NCI-H1417 (cell line): ENCODE measurements around the gene C20orf96.
"Not testable (repeated sequence)": the region's sequence is repeated elsewhere in the genome, so short reads cannot be mapped to it uniquely, and the experiment has no call there.

Experiments
- DNase-seq, 3 experiments: peaks; one replicate each; lab custom pipeline; 2025; lab: John Stamatoyannopoulos, UW

C20orf96 gene

GRCh38 chr20:278607-279571, 11.7 kb downstream of the C20orf96 start:
- DNase-seq, result no peak

DNA sequence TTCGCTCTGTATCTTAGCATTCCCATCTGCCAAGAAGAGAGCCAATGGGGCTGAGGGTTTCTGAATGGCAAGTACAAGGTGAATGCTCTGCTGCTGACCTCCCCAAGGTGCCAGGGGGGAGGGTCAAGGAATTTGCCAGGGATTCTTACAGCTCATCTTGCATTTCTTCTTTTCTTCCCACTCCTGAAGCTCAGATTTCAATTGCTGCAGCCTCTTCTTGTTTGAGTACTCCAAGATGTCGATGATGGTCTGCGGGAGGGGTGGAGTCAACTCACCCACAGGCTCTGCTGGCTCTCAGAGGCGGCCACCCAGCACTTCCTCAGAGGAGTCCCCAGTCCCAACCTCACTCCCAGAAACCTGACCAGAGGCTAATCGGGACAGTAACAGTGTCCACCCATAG, 12.4 kb downstream of the C20orf96 start:
- no peak for DNase-seq

GRCh38 chr20:277496-277781, 13.1 kb downstream of the C20orf96 start:
- DNase-seq, result no peak

DNA sequence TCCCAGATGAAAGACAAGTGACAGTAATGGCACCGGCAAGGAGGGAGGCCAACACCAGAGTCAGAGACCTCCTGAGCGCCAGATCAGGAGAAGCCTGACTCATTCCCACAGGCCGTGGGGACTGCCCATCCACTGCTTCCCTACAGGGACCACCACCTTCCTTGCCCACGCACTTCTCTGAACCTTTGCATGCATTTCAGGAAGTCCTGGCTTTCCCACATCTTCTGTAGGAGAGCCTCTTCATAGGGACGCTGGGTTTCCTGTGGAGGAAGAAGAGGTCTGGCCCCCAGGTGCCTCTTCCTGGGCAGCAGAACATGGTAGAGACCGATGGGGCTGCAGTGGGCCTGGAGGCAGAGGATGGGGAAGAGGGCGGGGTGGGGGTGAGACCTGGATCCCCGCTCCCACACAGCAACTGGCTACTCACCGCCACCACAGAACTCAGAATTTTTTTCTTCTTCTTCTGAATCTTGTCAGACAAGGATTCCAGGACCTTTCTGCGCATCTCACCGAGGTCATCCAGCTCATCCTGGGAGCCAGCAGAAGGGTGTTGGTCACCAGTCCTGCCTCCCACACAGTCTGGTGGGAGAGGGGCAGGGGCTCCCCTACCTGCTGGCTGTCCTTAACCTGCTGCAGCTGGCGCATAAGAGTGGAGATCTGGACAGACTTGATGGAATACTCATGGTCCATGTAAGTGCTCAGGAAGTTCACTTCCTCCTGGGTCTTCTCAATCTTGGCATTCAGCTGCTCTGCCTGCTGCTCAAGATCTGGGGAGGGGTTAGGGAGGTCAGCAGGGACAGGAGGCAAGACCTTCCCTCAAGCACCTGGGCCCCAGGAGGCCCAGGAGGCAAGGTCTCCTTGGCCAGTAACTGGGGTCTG, 13.7 kb downstream of the C20orf96 start:
- no peak for DNase-seq

DNA sequence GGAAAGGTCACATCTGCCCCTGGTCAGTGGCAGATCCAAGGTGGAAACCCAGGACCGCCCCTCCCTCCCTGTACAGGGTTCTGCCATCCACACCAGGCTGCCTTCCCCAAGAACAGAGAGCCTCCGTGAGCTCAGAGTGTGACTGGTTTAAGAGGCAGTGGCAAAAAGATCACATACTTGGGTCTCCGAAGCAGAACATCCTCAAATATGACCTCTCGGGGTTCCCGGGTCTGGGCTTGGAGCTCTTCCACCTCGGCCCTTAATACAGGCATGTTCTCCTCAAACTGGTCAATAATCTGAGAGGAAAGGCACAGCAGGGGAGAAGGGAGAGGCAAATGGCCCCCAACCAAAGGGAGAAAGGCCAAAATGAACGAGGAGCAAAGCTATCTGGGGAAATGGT, 14.8 kb downstream of the C20orf96 start:
- DNase-seq, result no peak

GRCh38 chr20:273884-274283, 16.7 kb downstream of the C20orf96 start:
- no peak for DNase-seq

DNA sequence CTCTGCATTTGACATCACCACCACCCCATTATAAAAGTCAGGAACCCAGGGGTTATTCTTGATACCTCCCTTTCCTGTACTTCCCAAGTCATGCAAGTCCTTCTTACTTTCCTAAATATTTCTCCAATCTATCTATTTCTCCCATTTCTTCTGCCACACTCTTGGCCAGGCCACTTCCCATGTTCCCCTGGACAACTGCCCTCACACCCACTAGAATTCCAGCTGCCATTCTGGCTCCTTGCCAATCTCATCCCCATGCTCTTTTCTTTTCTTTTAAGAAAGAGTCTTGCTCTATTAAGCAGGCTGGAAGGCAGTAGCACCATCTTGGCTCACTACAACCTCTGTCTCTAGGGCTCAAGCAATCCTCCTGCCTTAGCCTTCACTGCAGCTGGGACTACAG, 17.8 kb downstream of the C20orf96 start:
- no peak for DNase-seq

DNA sequence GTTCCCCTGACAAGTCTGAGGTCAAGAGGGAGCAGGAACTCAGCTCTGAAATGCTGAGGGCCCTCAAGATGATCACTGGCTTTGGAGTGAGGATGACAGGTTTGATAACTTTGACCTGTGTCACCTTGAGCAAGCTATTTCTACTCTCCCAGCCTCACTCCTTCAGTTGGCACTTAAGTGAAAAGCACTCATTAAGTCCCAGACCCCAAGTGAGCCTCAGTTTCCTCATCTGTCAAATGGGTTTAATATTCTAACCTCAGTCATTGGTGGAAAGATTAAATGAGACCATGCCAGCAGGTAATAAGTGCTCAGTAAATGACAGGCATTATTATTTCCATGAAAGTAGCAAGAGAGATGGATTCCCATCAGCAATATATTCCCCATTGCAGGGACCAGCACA, 19.0 kb downstream of the C20orf96 start:
- DNase-seq, result no peak

GRCh38 chr20:271069-271468, 19.5 kb downstream of the C20orf96 start:
- DNase-seq, result no peak

GRCh38 chr20:270517-270916, 20.0 kb downstream of the C20orf96 start:
- no peak for DNase-seq

DNA sequence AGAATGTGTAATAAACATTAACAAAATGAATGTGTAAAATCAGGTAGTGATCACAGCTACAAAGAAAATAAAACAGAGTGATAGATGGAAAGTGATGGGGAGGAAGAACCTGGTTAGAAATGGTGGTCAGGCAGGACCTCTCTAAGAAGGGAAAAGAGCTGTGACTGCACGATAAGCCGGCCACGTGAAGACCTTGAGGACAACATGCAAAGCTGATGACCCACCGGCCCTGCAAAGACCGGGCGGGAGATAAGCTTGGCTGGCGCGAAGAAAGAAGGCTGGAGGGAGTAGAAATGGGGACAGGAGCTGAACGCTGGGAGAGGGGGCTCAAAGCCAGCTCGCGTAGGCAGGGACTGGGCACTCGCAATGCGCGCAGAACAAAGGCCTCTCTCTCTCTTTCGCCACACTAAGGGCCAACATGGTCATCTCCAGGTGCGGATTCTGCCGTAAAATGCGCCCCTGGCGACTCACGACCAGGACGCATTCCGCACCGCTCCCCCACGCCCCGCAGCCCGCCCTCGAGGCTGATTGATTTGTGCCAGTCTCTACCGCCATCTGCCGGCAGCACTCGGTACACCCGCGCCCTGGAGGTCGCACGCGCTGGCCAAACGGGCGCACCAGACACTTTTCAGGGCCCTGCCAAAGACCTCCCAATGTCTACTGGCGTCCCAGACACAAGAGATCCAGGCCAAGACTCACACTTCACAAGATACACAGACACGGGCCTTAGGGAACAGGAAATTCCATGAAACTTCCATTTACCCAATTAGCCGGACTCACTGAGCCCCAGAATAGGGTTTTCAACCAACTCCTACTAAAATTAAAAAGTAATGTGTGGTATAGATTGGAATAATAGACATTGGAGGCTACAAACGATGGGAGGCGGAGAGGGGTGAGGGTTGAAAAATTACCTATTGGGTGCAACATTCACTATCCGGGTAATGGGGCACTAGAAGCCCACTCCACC, 23.7 kb downstream of the C20orf96 start:
- DNase-seq, result peak; percentile 91 to 97 (median 91)

DNA sequence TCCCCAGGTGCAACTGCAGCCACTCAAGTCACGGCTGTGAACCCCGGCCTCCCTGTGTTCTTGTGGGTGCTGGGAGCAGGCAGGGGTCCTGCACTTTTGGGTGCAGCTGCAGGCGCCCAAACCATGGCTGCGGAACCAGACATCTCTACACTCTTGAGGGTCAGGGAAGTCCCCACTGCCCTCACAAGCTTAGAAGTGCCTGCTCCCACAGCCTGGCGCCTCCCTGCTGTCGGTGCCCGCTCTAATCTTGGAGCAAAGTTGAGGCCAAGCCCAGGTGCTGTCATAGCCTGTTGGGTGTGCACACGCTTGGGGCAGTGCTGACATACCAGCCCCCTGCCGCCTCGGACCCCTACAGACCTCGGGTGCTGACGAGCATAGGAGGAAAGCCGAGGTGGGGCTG, 26.8 kb downstream of the C20orf96 start:
- DNase-seq, result no peak

DNA sequence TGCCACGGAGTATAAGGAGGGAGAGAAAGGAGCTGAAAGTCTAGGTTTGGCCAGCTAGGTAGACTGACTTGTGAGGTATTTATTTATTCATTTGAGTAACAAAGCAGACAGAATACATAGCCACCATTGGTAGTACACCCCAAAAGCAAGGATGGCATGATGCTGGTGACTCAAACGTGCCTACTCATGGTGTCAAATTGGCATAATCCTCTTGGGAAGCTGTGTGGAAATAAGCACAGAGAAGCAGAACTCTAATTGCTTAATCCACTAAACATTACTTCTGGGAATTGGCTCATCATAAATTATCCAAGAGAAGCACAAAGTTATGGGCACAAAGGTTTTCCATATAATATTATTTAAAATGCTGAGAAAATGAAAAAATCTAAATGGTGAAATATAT, 30.6 kb downstream of the C20orf96 start:
- DNase-seq, result no peak

GRCh38 chr20:258963-259362, 31.6 kb downstream of the C20orf96 start:
- peak in 2 of 3 experiments; percentile 9 to 21 for DNase-seq

DNA sequence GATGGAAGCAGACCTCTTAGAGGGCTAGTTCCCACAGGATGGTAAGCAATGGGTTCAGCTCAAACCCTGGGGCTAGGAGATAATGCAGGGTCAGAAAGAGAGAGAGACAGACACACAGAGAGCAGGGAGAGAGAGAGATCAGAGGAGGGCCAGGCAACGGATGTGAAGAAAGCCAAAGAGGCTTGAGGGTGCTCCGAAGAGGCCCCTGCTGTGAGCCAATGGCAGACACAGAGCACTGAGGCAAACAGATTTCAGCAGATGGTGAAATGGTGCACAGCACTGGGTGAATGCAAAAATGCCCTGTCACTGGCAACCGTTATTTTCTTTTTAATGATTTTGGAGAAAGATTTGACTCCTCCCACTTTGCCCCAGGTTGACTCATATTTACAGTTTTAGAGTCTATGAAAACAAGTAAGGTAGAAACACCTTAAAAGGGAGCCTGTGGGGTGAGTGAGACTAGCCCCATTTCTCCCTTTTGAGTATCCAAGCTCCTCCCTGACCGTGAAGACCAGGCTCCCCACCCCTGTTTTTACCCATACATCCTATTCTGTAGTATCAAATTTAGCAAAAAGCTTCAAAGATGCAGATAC, 32.2 kb downstream of the C20orf96 start:
- no peak for DNase-seq

- no peak for DNase-seq
Measured at GRCh38 chr20:257419-257818, 33.1 kb downstream of the C20orf96 start, which contains the start of gene DEFB132. Gene DEFB132 (plus strand): TSS chr20:257724. CDS start chr20:257779, 55 bp downstream.

- not testable (repeated sequence) for DNase-seq
Measured at GRCh38 chr20:253447-253846, 37.1 kb downstream of the C20orf96 start.

- no peak for DNase-seq
Measured at GRCh38 chr20:252801-253200, 37.7 kb downstream of the C20orf96 start.

DNA sequence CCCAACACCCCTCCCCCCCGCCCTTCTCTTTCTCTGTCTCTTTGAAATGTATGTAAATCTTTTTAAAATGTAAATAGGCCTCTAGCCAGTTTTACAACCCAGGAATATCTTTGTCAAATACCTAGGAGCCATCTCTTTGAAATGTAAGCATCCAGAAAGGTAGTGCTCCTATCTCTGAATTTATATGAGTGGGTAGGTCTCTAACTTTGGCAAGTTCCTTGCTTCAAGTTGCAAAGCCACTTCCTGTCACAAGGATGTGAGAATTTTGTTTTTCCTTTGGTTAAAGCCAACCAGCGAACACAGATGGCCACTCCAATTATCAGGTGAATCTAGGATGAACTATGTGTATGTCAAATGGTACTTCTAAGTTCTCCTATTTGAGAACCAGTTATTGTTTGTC, 39.2 kb downstream of the C20orf96 start:
- no peak for DNase-seq

DNA sequence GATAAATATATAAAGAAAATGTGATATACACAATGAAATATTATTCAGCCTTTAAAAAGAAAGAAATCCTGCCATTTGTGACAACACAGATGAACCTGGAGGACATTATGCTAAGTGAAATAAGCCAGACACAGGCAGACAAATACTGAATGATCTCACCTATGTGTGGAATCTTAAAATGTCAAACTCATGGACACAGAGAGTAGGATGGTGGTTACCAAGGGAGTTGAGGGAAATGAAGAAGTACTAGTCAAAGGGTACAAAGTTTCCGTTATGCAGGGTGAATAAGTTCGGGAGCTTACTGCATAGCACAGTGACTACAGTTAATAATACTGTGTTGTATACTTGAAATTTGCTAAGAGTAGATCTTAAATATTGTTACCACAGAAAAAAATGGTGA, 47.6 kb downstream of the C20orf96 start:
- no peak for DNase-seq

DNA sequence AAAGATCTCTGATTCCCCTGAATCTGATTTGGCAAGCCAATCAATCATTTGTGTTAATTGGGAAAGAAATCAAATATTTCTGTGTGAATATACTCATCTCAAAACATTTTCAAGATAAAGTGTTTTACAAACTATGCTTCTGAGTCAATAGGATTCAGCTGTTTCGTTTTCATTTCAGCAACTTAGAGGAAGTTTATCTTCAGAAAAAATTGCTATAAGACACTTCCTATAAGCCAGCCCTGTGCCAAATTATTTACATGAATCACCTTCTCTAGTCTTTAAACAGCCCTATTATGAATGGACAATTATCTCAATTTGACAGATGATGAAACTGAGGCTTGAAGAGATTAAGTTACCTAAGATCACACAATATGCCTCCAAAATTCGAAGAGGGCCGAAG, 52.6 kb downstream of the C20orf96 start:
- no peak for DNase-seq
